Kidney epithelial cell (primary cell): ENCODE data around the gene BICDL1. TPM values are rescaled to one million over a fixed set of nuclear protein-coding genes. Genes with fewer than 3 reads are reported as not detected.

Experiments used
- DNase-seq: peaks from one replicate; pipeline ENCODE4 v3.0.0-alpha.2; 2010; ENCODE audit warnings: low read depth
- H3K27me3 ChIP-seq: 2 replicates; pipeline ENCODE4 v1.6.0; 2011; ENCODE audit warnings: low read length; ENCODE audit not compliant: control insufficient read depth, insufficient read depth
- H3K36me3 ChIP-seq: 2 replicates; pipeline ENCODE4 v1.5.1; 2011; ENCODE audit warnings: low read length; ENCODE audit not compliant: control insufficient read depth, insufficient read depth
- H3K4me3 ChIP-seq: 2 replicates; pipeline ENCODE4 v1.5.1; 2011; ENCODE audit warnings: low read depth, mild to moderate bottlenecking, control low read depth, low read length
- total RNA-seq: library from RNA; depleted of rRNA; stranded (reverse); fragments of >200 nt; gene quantifications from 2 replicates; pipeline ENCODE4 v1.2.3, GENCODE V29; 2015
- TF ChIP-seq, protein P1 (sequence below): IDR thresholded peaks from 2 replicates; pipeline ENCODE4 v1.5.1; 2011; ENCODE audit warnings: mild to moderate bottlenecking, moderate library complexity, low read length, control low read depth, inconsistent platforms; ENCODE audit not compliant: insufficient read depth, poor library complexity, severe bottlenecking

BICDL1 gene
- total RNA-seq, 1 donor from 2014 or later: 9.2 TPM

DNA sequence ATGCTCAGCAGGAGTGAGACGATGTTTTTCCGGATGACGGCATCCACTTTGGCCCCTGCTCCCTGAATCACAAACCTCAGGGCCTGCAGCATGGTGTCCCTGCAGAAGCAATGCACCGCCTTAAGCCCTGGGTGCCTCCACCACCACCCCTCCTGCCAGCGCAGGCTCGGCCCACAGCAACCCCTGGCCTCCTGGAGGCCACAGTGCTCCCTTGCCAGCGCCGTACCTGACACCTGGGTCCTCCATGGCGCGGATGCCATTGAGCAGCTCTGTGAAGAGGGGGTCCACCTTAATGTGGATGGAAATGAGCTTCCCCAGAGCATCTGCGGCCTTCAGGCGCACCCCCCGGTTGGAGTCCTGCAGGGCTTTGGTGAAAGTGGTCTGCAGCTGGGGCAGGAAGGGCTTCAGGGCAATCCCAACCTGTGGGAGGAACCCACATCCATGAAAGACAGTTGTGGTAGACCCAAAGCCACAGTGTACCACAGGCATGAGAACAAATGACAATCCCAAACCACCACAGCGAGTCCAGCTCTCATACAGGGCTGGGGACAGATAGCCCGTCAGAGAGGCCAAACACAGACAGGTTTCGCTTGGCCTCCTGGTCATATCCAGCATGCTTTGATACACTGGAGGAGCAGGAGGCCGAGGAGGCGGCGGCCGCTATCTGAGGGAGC is 145.4 kb downstream of the BICDL1 start:
- H3K27me3 ChIP-seq: no peaks in the 10 kb centered on the region
- H3K4me3 ChIP-seq: no peak overlapping the region
- TF ChIP-seq, protein P1, sequence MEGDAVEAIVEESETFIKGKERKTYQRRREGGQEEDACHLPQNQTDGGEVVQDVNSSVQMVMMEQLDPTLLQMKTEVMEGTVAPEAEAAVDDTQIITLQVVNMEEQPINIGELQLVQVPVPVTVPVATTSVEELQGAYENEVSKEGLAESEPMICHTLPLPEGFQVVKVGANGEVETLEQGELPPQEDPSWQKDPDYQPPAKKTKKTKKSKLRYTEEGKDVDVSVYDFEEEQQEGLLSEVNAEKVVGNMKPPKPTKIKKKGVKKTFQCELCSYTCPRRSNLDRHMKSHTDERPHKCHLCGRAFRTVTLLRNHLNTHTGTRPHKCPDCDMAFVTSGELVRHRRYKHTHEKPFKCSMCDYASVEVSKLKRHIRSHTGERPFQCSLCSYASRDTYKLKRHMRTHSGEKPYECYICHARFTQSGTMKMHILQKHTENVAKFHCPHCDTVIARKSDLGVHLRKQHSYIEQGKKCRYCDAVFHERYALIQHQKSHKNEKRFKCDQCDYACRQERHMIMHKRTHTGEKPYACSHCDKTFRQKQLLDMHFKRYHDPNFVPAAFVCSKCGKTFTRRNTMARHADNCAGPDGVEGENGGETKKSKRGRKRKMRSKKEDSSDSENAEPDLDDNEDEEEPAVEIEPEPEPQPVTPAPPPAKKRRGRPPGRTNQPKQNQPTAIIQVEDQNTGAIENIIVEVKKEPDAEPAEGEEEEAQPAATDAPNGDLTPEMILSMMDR: no peak
- peaks cover 12% of the 10 kb centered on the region for H3K36me3 ChIP-seq
- no peak for DNase-seq

DNA sequence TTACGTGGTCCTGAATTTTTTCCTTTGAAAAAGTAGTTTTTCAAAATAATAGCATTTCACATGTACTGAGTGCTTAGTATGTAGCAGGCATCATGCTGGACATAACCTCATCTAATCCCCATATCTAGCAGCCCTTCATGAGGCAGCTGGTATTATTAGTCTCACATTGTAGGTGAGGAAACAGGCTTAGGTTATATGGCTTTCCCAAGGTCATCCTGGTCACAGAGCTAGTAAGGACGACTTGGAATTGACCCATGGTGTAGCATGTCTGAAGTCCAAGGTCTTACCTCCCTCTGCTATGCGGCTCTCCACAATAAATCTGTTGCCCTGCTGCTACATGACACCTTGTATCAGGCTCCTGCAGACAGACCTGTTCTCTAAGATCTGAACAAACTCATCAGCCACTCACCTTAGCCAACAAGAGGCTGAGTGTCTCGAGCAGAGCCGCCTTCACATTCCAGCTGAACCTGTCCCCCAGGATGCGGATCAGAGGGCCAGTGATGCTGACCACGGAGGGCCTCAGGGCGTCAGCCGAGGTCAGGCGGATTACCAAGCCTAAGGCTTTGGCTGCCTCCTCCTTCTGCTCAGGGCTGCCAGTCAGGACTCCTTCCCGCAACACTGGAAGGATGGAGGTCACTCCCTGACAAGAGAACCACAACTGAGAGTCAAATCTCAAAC is 147.2 kb downstream of the BICDL1 start:
- no peak overlapping the region for H3K4me3 ChIP-seq
- peaks cover 11% of the 10 kb centered on the region for H3K36me3 ChIP-seq
- no peaks in the 10 kb centered on the region for H3K27me3 ChIP-seq
- DNase-seq: no peak
- TF ChIP-seq, protein P1: no peak

DNA sequence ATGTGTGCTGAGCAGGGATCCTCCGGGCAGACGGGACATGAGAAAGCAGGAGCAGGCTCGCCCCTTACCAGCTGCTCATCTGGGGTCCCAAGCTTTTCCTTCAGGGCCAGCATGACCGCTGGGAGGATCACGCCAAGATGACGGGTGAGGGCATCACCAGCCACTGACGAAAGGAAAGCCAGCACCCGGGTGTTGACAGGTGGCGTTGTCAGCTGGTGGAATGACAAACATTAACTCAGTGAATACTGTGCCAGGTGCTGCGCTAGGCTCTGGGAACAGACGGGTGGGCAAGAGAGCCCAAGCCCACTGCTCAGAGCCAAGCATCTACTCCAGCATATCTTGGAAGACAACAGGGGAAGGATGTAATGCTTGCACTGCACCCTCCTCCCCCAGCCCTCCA is 148.8 kb downstream of the BICDL1 start:
- Histone ChIP-seq H3K27me3 (no peaks in the 10 kb centered on the region), H3K4me3 (no peak overlapping the region), H3K36me3 (peaks cover 12% of the 10 kb centered on the region)
- TF ChIP-seq, protein P1: no peak
- no peak for DNase-seq

DNA sequence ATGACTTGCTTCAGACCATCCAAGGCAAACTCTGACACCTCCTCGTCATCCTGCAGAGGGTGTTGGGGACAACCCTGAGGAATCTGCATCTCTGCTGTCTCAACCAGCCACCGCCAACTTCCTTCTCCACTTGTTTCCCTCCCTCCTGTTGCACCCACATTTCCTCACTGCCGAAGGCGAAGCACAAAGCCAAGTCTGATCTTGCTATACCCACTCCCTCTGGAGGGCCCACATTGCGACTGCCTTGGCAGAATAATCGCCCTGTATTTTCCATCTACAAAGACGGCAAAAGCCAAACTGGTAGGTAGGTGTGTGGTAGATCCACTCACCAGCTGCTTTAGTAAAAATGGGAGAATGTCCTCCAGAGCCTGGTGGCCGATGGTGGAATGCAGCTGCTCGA is 149.3 kb downstream of the BICDL1 start:
- no peak for DNase-seq
- H3K4me3 ChIP-seq: no peak overlapping the region
- TF ChIP-seq, protein P1: no peak
- H3K36me3 ChIP-seq: peaks cover 12% of the 10 kb centered on the region
- no peaks in the 10 kb centered on the region for H3K27me3 ChIP-seq

DNA sequence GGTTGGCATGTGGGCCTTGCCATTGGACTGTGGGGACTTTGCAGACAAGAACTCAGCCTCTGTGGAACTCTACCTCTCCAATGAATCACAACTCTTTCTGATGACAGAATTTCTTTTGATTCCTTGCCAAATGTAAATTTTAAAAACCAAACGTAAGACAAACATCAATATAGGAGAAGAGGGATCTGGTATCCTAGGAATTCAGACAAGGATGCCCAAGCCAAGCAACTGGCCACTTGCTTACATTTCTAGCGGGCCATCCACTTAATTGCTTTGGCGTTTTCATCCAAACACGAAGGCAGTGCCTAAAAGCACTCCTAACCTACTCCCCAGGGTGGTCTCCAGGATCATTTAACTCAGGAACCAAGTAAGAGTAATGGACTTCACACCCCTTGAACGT is 150.9 kb downstream of the BICDL1 start:
- Histone ChIP-seq H3K27me3 (no peaks in the 10 kb centered on the region), H3K36me3 (peaks cover 10% of the 10 kb centered on the region), H3K4me3 (no peak overlapping the region)
- DNase-seq: no peak
- TF ChIP-seq, protein P1: no peak
